Measurements from ENCODE around the gene AJM1. TPM values are rescaled to one million over a fixed set of nuclear protein-coding genes. Genes with fewer than 3 reads are reported as not detected.

Gene AJM1
- total RNA-seq, 4 donors from 2014 or later, result 0.83 to 4.7 (median 2.3) TPM

DNA sequence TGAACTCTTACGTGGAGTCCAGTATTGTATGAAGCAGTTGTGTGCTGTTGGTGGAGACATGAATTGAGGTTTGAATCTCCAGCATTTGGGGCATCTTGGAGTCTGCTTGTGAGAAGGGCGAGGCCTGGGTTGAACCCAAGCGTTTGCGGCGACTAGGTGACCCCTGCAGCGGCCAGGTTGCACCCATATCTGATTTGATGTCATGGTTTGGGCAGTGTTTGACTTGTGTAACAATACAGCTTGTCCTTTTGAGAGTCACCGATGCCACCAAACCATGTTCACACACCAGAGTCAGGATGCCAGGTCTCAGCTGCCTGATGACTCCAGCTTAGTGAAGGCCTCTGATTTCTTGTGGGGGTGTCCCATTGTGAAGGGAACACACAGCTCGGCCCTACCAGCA is 46.2 kb downstream of the AJM1 start:
- Histone ChIP-seq H3K27ac (no peak overlapping the region), H3K9me3 (no peaks in the 10 kb centered on the region), H3K36me3 (no peaks in the 10 kb centered on the region), H3K27me3 (no peaks in the 10 kb centered on the region), H3K4me1 (peaks cover 13 to 31% of the 10 kb centered on the region in 2 donors), H3K4me3 (replicated peaks in 1 of 3) (no peak overlapping the region)
- no peak for DNase-seq
- 89 to 93% methylated on average over 8 of the region's 8 CpGs for WGBS, 2 donors
- intact Hi-C loops (cut with DNase I), result loop anchor here (5.0 kb wide), 1 partner anchor 54 kb away; the partner anchor contains the start of gene FBXW5
- TF ChIP-seq, protein P1, sequence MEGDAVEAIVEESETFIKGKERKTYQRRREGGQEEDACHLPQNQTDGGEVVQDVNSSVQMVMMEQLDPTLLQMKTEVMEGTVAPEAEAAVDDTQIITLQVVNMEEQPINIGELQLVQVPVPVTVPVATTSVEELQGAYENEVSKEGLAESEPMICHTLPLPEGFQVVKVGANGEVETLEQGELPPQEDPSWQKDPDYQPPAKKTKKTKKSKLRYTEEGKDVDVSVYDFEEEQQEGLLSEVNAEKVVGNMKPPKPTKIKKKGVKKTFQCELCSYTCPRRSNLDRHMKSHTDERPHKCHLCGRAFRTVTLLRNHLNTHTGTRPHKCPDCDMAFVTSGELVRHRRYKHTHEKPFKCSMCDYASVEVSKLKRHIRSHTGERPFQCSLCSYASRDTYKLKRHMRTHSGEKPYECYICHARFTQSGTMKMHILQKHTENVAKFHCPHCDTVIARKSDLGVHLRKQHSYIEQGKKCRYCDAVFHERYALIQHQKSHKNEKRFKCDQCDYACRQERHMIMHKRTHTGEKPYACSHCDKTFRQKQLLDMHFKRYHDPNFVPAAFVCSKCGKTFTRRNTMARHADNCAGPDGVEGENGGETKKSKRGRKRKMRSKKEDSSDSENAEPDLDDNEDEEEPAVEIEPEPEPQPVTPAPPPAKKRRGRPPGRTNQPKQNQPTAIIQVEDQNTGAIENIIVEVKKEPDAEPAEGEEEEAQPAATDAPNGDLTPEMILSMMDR (IDR thresholded peaks at IDR 0.05), result no peak
- TF ChIP-seq POLR2A (IDR thresholded peaks at IDR 0.05), result no peak

DNA sequence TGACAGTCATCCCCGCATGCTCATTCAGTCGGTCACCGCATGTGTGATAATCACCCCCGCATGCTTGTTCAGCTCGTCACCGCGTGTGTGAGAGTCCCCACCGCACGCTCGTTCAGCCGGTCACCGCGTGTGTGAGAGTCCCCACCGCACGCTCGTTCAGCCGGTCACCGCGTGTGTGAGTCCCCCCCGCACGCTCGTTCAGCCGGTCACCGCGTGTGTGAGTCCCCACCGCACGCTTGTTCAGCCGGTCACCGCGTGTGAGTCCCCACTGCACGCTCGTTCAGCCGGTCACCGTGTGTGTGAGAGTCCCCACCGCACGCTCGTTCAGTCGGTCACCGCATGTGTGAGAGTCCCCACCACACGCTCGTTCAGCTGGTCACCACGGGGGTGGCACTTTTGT is 47.6 kb downstream of the AJM1 start:
- no peaks in the 10 kb centered on the region for H3K9me3 ChIP-seq
- DNase-seq, result no peak
- no peaks in the 10 kb centered on the region for H3K36me3 ChIP-seq
- intact Hi-C loops (cut with DNase I), result loop anchor here (5.0 kb wide), 1 partner anchor 52 kb away; the partner anchor contains the start of gene FBXW5
- peaks cover 13 to 43% of the 10 kb centered on the region in 2 donors for H3K4me1 ChIP-seq
- no peaks in the 10 kb centered on the region for H3K27me3 ChIP-seq
- TF ChIP-seq, protein P1 (IDR thresholded peaks at IDR 0.05), result no peak
- TF ChIP-seq POLR2A (IDR thresholded peaks at IDR 0.05), result no peak
- no peak overlapping the region for H3K27ac ChIP-seq
- no peak overlapping the region for H3K4me3 ChIP-seq (replicated peaks in 1 of 3)
- 95 to 97% methylated on average over 42 of the region's 42 CpGs for WGBS, 2 donors

DNA sequence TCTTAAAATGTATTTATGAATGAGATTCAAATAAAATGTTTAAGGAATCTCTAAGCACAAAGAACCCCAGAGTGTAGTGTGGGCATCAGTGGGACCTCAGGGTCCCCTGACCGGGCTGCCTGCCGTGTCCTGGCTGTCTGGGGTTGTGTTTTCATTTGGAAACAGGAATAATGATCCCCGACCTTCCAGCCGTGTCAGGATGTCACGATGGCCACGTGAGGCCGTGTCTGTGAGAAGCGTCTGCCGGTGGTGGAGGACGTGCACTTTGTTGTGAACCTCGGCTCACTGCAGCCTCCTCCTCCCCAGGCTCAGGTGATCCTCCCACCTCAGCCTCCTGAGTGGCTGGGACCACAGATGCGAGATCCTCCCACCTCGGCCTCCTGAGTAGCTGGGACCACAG is 48.4 kb downstream of the AJM1 start:
- no peaks in the 10 kb centered on the region for H3K9me3 ChIP-seq
- peaks cover 11 to 43% of the 10 kb centered on the region in 2 donors for H3K4me1 ChIP-seq
- no peaks in the 10 kb centered on the region for H3K27me3 ChIP-seq
- no peak overlapping the region for H3K4me3 ChIP-seq (replicated peaks in 1 of 3)
- DNase-seq, result no peak
- no peak overlapping the region for H3K27ac ChIP-seq
- TF ChIP-seq, protein P1 (IDR thresholded peaks at IDR 0.05), result no peak
- no peak for TF ChIP-seq POLR2A (IDR thresholded peaks at IDR 0.05)
- intact Hi-C loops (cut with DNase I), result no loop called here
- WGBS, 2 donors, result 84 to 90% methylated on average over 13 of the region's 13 CpGs
- H3K36me3 ChIP-seq, result no peaks in the 10 kb centered on the region

Small RNA genes within 50 kb of the gene (microRNA-seq; reads per million reads assigned to microRNA genes)
- not detected for gene MIR4292
- not detected for gene MIR4479

Small RNA genes within 50 kb of the gene (small RNA-seq; reads per million reads assigned to genes)
- not detected for gene AL355987.2
- not detected for gene MIR4292
- gene MIR4479, result not detected

Other genes starting within 250 kb of the AJM1 start
- 100 to 1,000 TPM in 1 of 4 donors, 10 to 100 TPM in 3; 38.4 to 143 (median 81.6) TPM for gene EGFL7, start 179.6 kb upstream of the AJM1 start, total RNA-seq
- gene AGPAT2, start 155.0 kb upstream of the AJM1 start, total RNA-seq, result 10 to 100 TPM; 58.6 to 78.7 (median 72.0) TPM
- 10 to 100 TPM; 19.4 to 23.6 (median 22.6) TPM for gene DIPK1B, start 129.9 kb upstream of the AJM1 start, total RNA-seq
- 10 to 100 TPM in 1 of 4 donors, 1 to 10 TPM in 3; 5.8 to 10.1 (median 7.1) TPM for gene LCN10, start 99.5 kb upstream of the AJM1 start, total RNA-seq
- gene LCN6, start 94.0 kb upstream of the AJM1 start, total RNA-seq, result 10 to 100 TPM in 1 of 4 donors, 1 to 10 TPM in 3; 1.4 to 10.0 (median 4.5) TPM
- 1 to 10 TPM in 1 of 4 donors, under 1 TPM in 1, not detected in 2; 0.93 to 1.0 TPM for gene LCN8, start 84.2 kb upstream of the AJM1 start, total RNA-seq
- not detected for gene LCN15, start 78.0 kb upstream of the AJM1 start, total RNA-seq
- 100 to 1,000 TPM in 3 of 4 donors, 10 to 100 TPM in 1; 81.6 to 189 (median 141) TPM for gene TMEM141, start 51.1 kb upstream of the AJM1 start, total RNA-seq
- gene CCDC183, start 46.1 kb upstream of the AJM1 start, total RNA-seq, result 1 to 10 TPM; 1.3 to 4.6 (median 2.8) TPM
- 10 to 100 TPM; 59.8 to 84.0 (median 62.2) TPM for gene RABL6, start 34.5 kb upstream of the AJM1 start, total RNA-seq
- gene PHPT1, start 6.9 kb downstream of the AJM1 start, total RNA-seq, result 100 to 1,000 TPM in 2 of 4 donors, 10 to 100 TPM in 2; 79.4 to 174 (median 115) TPM
- gene MAMDC4, start 9.9 kb downstream of the AJM1 start, total RNA-seq, result 10 to 100 TPM in 2 of 4 donors, 1 to 10 TPM in 2; 4.1 to 20.4 (median 9.0) TPM
- 100 to 1,000 TPM; 339 to 591 (median 526) TPM for gene EDF1, start 23.8 kb downstream of the AJM1 start, total RNA-seq
- 10 to 100 TPM in 3 of 4 donors, 1 to 10 TPM in 1; 9.7 to 18.3 (median 15.4) TPM for gene TRAF2, start 44.0 kb downstream of the AJM1 start, total RNA-seq
- gene FBXW5, start 102.3 kb downstream of the AJM1 start, total RNA-seq, result 100 to 1,000 TPM; 138 to 282 (median 203) TPM
- 1 to 10 TPM in 1 of 4 donors, not detected in 3; 1.8 TPM for gene C8G, start 102.8 kb downstream of the AJM1 start, total RNA-seq
- 10 to 100 TPM; 24.3 to 85.0 (median 54.0) TPM for gene LCN12, start 109.8 kb downstream of the AJM1 start, total RNA-seq
- 10 to 100 TPM in 3 of 4 donors, 1 to 10 TPM in 1; 5.0 to 39.5 (median 33.9) TPM for gene PTGDS, start 135.0 kb downstream of the AJM1 start, total RNA-seq
- gene LCNL1, start 140.5 kb downstream of the AJM1 start, total RNA-seq, result under 1 TPM in 1 of 4 donors, not detected in 3; 0.54 TPM
- gene PAXX, start 149.9 kb downstream of the AJM1 start, total RNA-seq, result 100 to 1,000 TPM in 1 of 4 donors, 10 to 100 TPM in 3; 29.8 to 109 (median 50.7) TPM
- 100 to 1,000 TPM in 3 of 4 donors, 10 to 100 TPM in 1; 97.7 to 301 (median 268) TPM for gene CLIC3, start 154.1 kb downstream of the AJM1 start, total RNA-seq
- gene ABCA2, start 185.8 kb downstream of the AJM1 start, total RNA-seq, result 10 to 100 TPM; 36.8 to 59.7 (median 50.2) TPM
- not detected for gene FUT7, start 189.6 kb downstream of the AJM1 start, total RNA-seq
- gene NPDC1, start 203.7 kb downstream of the AJM1 start, total RNA-seq, result 10 to 100 TPM; 23.3 to 65.9 (median 35.4) TPM
- under 1 TPM in 2 of 4 donors, not detected in 2; 0.22 to 0.49 TPM for gene ENTPD2, start 211.6 kb downstream of the AJM1 start, total RNA-seq
- gene SAPCD2, start 228.1 kb downstream of the AJM1 start, total RNA-seq, result 1 to 10 TPM in 1 of 4 donors, under 1 TPM in 3; 0.27 to 1.0 (median 0.72) TPM
- 10 to 100 TPM in 2 of 4 donors, 1 to 10 TPM in 2; 9.3 to 15.7 (median 12.4) TPM for gene UAP1L1, start 235.0 kb downstream of the AJM1 start, total RNA-seq
- gene MAN1B1, start 244.5 kb downstream of the AJM1 start, total RNA-seq, result 10 to 100 TPM; 48.2 to 73.8 (median 67.2) TPM

Data from thyroid gland (tissue), 4 donors.